HepG2 (cell line): ENCODE results near the gene SHPK. TPM values are rescaled to one million over a fixed set of nuclear protein-coding genes. Genes with fewer than 3 reads are reported as not detected.

Experiments used
- ATAC-seq: fragments of 200-7000 bp; cut with Tn5 transposase; 3 replicates; pipeline ENCODE4 v1.9.1; 2020; ENCODE audit warnings: mild to moderate bottlenecking, moderate library complexity
- BruUV-seq: library from RNA; stranded (reverse); fragments of 400-500 nt; replicated peaks from 2 replicates; lab custom pipeline; 2021; lab: Mats Ljungman, UMichigan
- CTCF ChIA-PET: fragments of 300-600 bp; formaldehyde crosslinking; extraction: SDS; loops from one replicate; lab custom pipeline; 2021; ENCODE audit warnings: low total read pairs, inconsistent platforms, low intra/inter-chr PET ratio; lab: Yijun Ruan, JAX
- POLR2A ChIA-PET: fragments of 350-600 bp; sonication (Branson Sonifier 250); formaldehyde crosslinking; loops from one replicate; lab custom pipeline; 2020; ENCODE audit warnings: antibody characterized with exemption, inconsistent platforms; lab: Yijun Ruan, JAX
- DNase-seq: peaks from one replicate; pipeline ENCODE4 v3.0.0-alpha.2; 2015; ENCODE audit warnings: low spot score
- FAIRE-seq: peaks from 3 replicates; lab custom pipeline; 2011; peaks lifted over from hg19 to GRCh38; lab: Jason Lieb, UNC
- H2AFZ ChIP-seq: one replicate; pipeline ENCODE4 v1.6.1; 2011; ENCODE audit warnings: low read length, inconsistent platforms
- H3K27ac ChIP-seq: fragments of 300-600 bp; 3 replicates; pipeline ENCODE4 v1.8.0; 2011; ENCODE audit warnings: mixed run types, mild to moderate bottlenecking, mixed read lengths, low read length, inconsistent platforms; ENCODE audit not compliant: insufficient read depth; ENCODE audit errors: extremely low read length
- H3K27me3 ChIP-seq, 2 experiments: fragments of 200-600 bp in 1 of 2; 2 replicates in 1 of 2; 3 replicates in 1 of 2; pipeline versions ENCODE4 v1.6.0 to v1.8.0; 2011; ENCODE audit warnings: low read length in 2 of 2, mild to moderate bottlenecking in 2 of 2, moderate library complexity in 2 of 2, inconsistent platforms in 1 of 2; ENCODE audit not compliant: insufficient read depth in 2 of 2, control insufficient read depth in 1 of 2
- H3K36me3 ChIP-seq, 2 experiments: fragments of 200-600 bp in 1 of 2; replicated peaks in 1 of 2; 2 replicates in 1 of 2; 3 replicates in 1 of 2; pipeline versions ENCODE4 v1.5.1 to v1.8.0; 2011; ENCODE audit warnings: low read length in 2 of 2, inconsistent platforms in 1 of 2; ENCODE audit not compliant: insufficient read depth in 2 of 2, control insufficient read depth in 1 of 2
- H3K4me1 ChIP-seq: 2 replicates; pipeline ENCODE4 v1.5.1; 2012; ENCODE audit warnings: low read length, inconsistent platforms; ENCODE audit not compliant: insufficient read depth
- H3K4me2 ChIP-seq: 2 replicates; pipeline ENCODE4 v1.6.0; 2011; ENCODE audit warnings: low read depth, low read length, inconsistent platforms
- H3K4me3 ChIP-seq, 3 experiments: fragments of 200-600 bp in 1 of 3; sonication (generic), shearing (Covaris generic) in 1 of 3; replicated peaks in 1 of 3; 2 replicates each; pipeline ENCODE4 v1.5.1; 2011 to 2016; ENCODE audit warnings: low read length in 3 of 3, inconsistent platforms in 2 of 3, low read depth in 2 of 3, mild to moderate bottlenecking in 2 of 3, control low read depth in 1 of 3, mixed read lengths in 1 of 3; ENCODE audit not compliant: insufficient read depth in 1 of 3
- H3K79me2 ChIP-seq: one replicate; pipeline ENCODE4 v1.6.1; 2011; ENCODE audit warnings: low read length, inconsistent platforms; ENCODE audit not compliant: insufficient read depth
- H3K9ac ChIP-seq: 2 replicates; pipeline ENCODE4 v1.6.0; 2011; ENCODE audit warnings: mild to moderate bottlenecking, low read depth, low read length, inconsistent platforms; ENCODE audit not compliant: insufficient read depth
- H3K9me3 ChIP-seq: 2 replicates; pipeline ENCODE4 v1.5.1; 2012; ENCODE audit warnings: mild to moderate bottlenecking, low read length
- H4K20me1 ChIP-seq: 2 replicates; pipeline ENCODE4 v1.6.0; 2011; ENCODE audit warnings: inconsistent platforms, mild to moderate bottlenecking, low read length, moderate library complexity; ENCODE audit not compliant: insufficient read depth
- BCL3 ChIP-seq: sonication (generic); formaldehyde crosslinking; IDR thresholded peaks from 2 replicates; pipeline ENCODE4 v1.5.1; 2020; ENCODE audit warnings: mild to moderate bottlenecking, missing genetic modification reagents, moderate library complexity
- CENPX ChIP-seq: sonication (generic); formaldehyde crosslinking; IDR thresholded peaks from 2 replicates; pipeline ENCODE4 v1.9.0; 2021; ENCODE audit warnings: mild to moderate bottlenecking, missing genetic modification reagents, moderate library complexity
- CREB1 ChIP-seq, 2 experiments: fragments of 450-650 bp in 1 of 2; IDR thresholded peaks; 2 replicates each; pipeline ENCODE4 v1.6.1; 2016 to 2017; ENCODE audit warnings: control low read depth in 1 of 2, mild to moderate bottlenecking in 1 of 2, missing compliant biosample characterization in 1 of 2, missing genetic modification characterization in 1 of 2
- FOXK2 ChIP-seq: fragments of 450-650 bp; IDR thresholded peaks from 2 replicates; pipeline ENCODE4 v1.6.1; 2016
- GFI1 ChIP-seq: sonication (generic); formaldehyde crosslinking; IDR thresholded peaks from 2 replicates; pipeline ENCODE4 v1.5.0; 2020; ENCODE audit warnings: missing genetic modification reagents, mild to moderate bottlenecking, borderline replicate concordance
- GZF1 ChIP-seq: sonication (generic); formaldehyde crosslinking; IDR thresholded peaks from 2 replicates; pipeline ENCODE4 v1.5.1; 2020; ENCODE audit warnings: mild to moderate bottlenecking, missing genetic modification reagents
- KDM4B ChIP-seq: sonication (generic); formaldehyde crosslinking; IDR thresholded peaks from 2 replicates; pipeline ENCODE4 v1.4.0; 2020; ENCODE audit warnings: missing genetic modification reagents
- KLF13 ChIP-seq: sonication (generic); formaldehyde crosslinking; IDR thresholded peaks from 2 replicates; pipeline ENCODE4 v1.4.0; 2020; ENCODE audit warnings: mild to moderate bottlenecking, missing genetic modification reagents
- POLR2G ChIP-seq: fragments of 200-400 bp; formaldehyde crosslinking; IDR thresholded peaks from 2 replicates; pipeline ENCODE4 v1.6.1; 2018; ENCODE audit warnings: mild to moderate bottlenecking, low read depth, low read length, moderate library complexity
- RERE ChIP-seq: IDR thresholded peaks from 2 replicates; pipeline ENCODE4 v1.6.1; 2016; ENCODE audit warnings: low read depth, missing genetic modification reagents, missing compliant biosample characterization
- RFXAP ChIP-seq: sonication (generic); formaldehyde crosslinking; IDR thresholded peaks from 2 replicates; pipeline ENCODE4 v1.4.0; 2020; ENCODE audit warnings: missing genetic modification reagents, borderline replicate concordance
- UBTF ChIP-seq: sonication (generic); formaldehyde crosslinking; IDR thresholded peaks from 2 replicates; pipeline ENCODE4 v1.4.0; 2020; ENCODE audit warnings: mild to moderate bottlenecking, missing genetic modification reagents
- ZKSCAN5 ChIP-seq: sonication (generic); formaldehyde crosslinking; IDR thresholded peaks from 2 replicates; pipeline ENCODE4 v1.5.1; 2020; ENCODE audit warnings: mild to moderate bottlenecking, missing genetic modification reagents
- ZMYM2 ChIP-seq: sonication (generic); formaldehyde crosslinking; IDR thresholded peaks from 2 replicates; pipeline ENCODE4 v1.8.0; 2022; ENCODE audit warnings: mild to moderate bottlenecking, missing genetic modification reagents
- ZMYM3 ChIP-seq: sonication (generic); formaldehyde crosslinking; IDR thresholded peaks from 2 replicates; pipeline ENCODE4 v1.5.1; 2020; ENCODE audit warnings: mild to moderate bottlenecking, missing genetic modification reagents
- ZNF180 ChIP-seq: sonication (generic); formaldehyde crosslinking; IDR thresholded peaks from 2 replicates; pipeline ENCODE4 v1.4.0; 2020; ENCODE audit warnings: low read depth, missing genetic modification reagents, borderline replicate concordance
- WGBS: methylation state at CpG from one replicate; pipeline ENCODE4 v1.1.6; 2017; ENCODE audit warnings: low lambda C conversion rate; 5-methylcytosine and 5-hydroxymethylcytosine counted together
- in situ Hi-C: cut with HindIII; loops from 2 replicates; pipeline ENCODE4 v1.10.0; 2017; ENCODE audit warnings: low pct_unique_long_range_greater_than_20kb; ENCODE audit not compliant: extremely low pct_ligation_motif_present
- intact Hi-C: fragments of 100-400 bp; cut with micrococcal nuclease; formaldehyde crosslinking; loops from one replicate; pipeline ENCODE4 v1.10.0; 2022; ENCODE audit not compliant: unreplicated experiment
- polyA plus RNA-seq, 8 experiments: library from polyadenylated mRNA; depleted of rRNA in 3 of 8; stranded (reverse) in 7 of 8; unstranded in 1 of 8; fragments of >200 nt; fragmentation: Illumina TruSeq in 4 of 8; extraction: Trizol in 4 of 8; gene quantifications; 2 replicates each; pipeline versions ENCODE4 v1.2.1 to v1.2.3, GENCODE V29; 2011 to 2016; ENCODE audit warnings: low read depth in 4 of 8, missing spikeins in 1 of 8, mixed read lengths in 1 of 8; ENCODE audit not compliant: insufficient read depth in 1 of 8
- total RNA-seq, 5 experiments: library from RNA; depleted of rRNA; stranded (reverse); fragments of >200 nt; fragmentation: Illumina TruSeq; extraction: Trizol; gene quantifications; 2 replicates each; pipeline ENCODE4 v1.2.3, GENCODE V29; 2016; ENCODE audit warnings: low read depth in 1 of 5

The SHPK gene
- total and polyA plus RNA-seq, 2 of the 13 experiments (the other 11 are each of a cell fraction or from before 2014, with no cell fraction given) = 16.2 to 30.9 TPM

GRCh38 chr17:3630781-3631180 is 5.3 kb downstream of the SHPK start (continued):
- TF ChIP-seq KDM4B (CRISPR knock-in tag) = no peak
- no peak for TF ChIP-seq RFXAP (CRISPR knock-in tag)
- no peak for TF ChIP-seq BCL3
- no peak for TF ChIP-seq GFI1 (CRISPR knock-in tag)
- TF ChIP-seq ZNF180 (CRISPR knock-in tag) = no peak

GRCh38 chr17:3627769-3628167 is 8.3 kb downstream of the SHPK start:
- no peak overlapping the region for H3K9ac ChIP-seq
- peaks cover 12% of the 10 kb centered on the region for H4K20me1 ChIP-seq
- no peak overlapping the region for H3K4me2 ChIP-seq
- no peak overlapping the region for H3K27ac ChIP-seq
- ChIA-PET POLR2A (interaction anchor here (2.4 kb wide), 1 partner anchor 8 kb away, joined by 11 read pairs; the partner anchor contains the start of genes CTNS and SHPK), CTCF (no interaction called here)
- H3K79me2 ChIP-seq = peaks cover 16% of the 10 kb centered on the region
- ATAC-seq = no peak
- no peak for FAIRE-seq
- peaks cover 33 to 74% of the 10 kb centered on the region in 2 experiments for H3K36me3 ChIP-seq
- H3K9me3 ChIP-seq = no peaks in the 10 kb centered on the region
- H3K4me1 ChIP-seq = peaks cover 9% of the 10 kb centered on the region; the same call in 1 of the 2 replicates
- H2AFZ ChIP-seq = no peak overlapping the region
- H3K4me3 ChIP-seq = no peak overlapping the region
- DNase-seq = no peak
- in situ Hi-C loops = no loop called here
- WGBS = 92% methylated on average over 10 of the region's 11 CpGs
- BruUV-seq = no TSS peak
- intact Hi-C loops = no loop called here
- H3K27me3 ChIP-seq = no peaks in the 10 kb centered on the region
- TF ChIP-seq UBTF (CRISPR knock-in tag) (no peak), FOXK2 (no peak), POLR2G (no peak), ZKSCAN5 (no peak), CENPX (CRISPR knock-in tag) (no peak), GZF1 (CRISPR knock-in tag) (no peak), CREB1 (IDR thresholded peaks at IDR 0.05) (no peak), CREB1 (CRISPR knock-in tag; IDR thresholded peaks at IDR 0.05) (no peak), ZMYM3 (CRISPR knock-in tag) (no peak), ZMYM2 (CRISPR knock-in tag) (no peak), RERE (CRISPR knock-in tag) (no peak), KLF13 (CRISPR knock-in tag) (no peak)
